ENCODE measurements around the gene AKIRIN2. TPM values are rescaled to one million over a fixed set of nuclear protein-coding genes. Genes with fewer than 3 reads are reported as not detected.

The AKIRIN2 gene
- total and polyA plus RNA-seq, 4 donors: 11.0 to 18.8 (median 14.4) TPM

DNA sequence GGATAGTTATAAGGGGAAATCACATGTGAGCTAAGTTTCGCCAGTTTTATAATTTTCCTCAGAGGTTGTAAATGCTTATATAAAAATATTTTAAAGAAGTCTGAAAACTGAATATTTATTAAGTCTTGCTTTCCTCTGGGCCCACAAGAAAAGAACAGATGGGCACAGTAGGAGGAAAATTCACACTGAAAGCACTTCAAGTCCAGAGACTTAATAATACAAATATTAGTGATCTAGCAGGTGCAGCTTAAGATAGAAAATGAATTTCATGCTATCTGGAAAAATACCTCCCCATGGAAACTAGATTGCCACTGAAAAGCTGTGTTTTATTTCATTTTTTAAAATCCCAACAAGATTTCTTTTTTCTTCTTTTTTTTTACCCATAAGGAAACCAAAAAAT lies 64.9 kb downstream of the AKIRIN2 start:
- TF ChIP-seq, protein P1, sequence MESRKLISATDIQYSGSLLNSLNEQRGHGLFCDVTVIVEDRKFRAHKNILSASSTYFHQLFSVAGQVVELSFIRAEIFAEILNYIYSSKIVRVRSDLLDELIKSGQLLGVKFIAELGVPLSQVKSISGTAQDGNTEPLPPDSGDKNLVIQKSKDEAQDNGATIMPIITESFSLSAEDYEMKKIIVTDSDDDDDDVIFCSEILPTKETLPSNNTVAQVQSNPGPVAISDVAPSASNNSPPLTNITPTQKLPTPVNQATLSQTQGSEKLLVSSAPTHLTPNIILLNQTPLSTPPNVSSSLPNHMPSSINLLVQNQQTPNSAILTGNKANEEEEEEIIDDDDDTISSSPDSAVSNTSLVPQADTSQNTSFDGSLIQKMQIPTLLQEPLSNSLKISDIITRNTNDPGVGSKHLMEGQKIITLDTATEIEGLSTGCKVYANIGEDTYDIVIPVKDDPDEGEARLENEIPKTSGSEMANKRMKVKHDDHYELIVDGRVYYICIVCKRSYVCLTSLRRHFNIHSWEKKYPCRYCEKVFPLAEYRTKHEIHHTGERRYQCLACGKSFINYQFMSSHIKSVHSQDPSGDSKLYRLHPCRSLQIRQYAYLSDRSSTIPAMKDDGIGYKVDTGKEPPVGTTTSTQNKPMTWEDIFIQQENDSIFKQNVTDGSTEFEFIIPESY (IDR thresholded peaks at IDR 0.05): no peak
- no peak for TF ChIP-seq HNF4A (conservative IDR thresholded peaks at IDR 0.05)
- TF ChIP-seq, protein P2, sequence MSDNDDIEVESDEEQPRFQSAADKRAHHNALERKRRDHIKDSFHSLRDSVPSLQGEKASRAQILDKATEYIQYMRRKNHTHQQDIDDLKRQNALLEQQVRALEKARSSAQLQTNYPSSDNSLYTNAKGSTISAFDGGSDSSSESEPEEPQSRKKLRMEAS (IDR thresholded peaks at IDR 0.05): no peak
- TF ChIP-seq EGR1 (IDR thresholded peaks at IDR 0.05; ENCODE audit: low read depth in 2 of 2): no peak
- no peak for TF ChIP-seq HNF4G (IDR thresholded peaks at IDR 0.05)
- TF ChIP-seq FOXA2 (IDR thresholded peaks at IDR 0.05): no peak
- no peak for TF ChIP-seq JUND (IDR thresholded peaks at IDR 0.05)
- TF ChIP-seq RAD21 (IDR thresholded peaks at IDR 0.05): no peak
- TF ChIP-seq NR2F2 (IDR thresholded peaks at IDR 0.05): no peak
- TF ChIP-seq FOXA1 (IDR thresholded peaks at IDR 0.05): no peak
- TF ChIP-seq, protein P3, sequence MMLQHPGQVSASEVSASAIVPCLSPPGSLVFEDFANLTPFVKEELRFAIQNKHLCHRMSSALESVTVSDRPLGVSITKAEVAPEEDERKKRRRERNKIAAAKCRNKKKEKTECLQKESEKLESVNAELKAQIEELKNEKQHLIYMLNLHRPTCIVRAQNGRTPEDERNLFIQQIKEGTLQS (IDR thresholded peaks at IDR 0.05): no peak
- TF ChIP-seq, protein P4, sequence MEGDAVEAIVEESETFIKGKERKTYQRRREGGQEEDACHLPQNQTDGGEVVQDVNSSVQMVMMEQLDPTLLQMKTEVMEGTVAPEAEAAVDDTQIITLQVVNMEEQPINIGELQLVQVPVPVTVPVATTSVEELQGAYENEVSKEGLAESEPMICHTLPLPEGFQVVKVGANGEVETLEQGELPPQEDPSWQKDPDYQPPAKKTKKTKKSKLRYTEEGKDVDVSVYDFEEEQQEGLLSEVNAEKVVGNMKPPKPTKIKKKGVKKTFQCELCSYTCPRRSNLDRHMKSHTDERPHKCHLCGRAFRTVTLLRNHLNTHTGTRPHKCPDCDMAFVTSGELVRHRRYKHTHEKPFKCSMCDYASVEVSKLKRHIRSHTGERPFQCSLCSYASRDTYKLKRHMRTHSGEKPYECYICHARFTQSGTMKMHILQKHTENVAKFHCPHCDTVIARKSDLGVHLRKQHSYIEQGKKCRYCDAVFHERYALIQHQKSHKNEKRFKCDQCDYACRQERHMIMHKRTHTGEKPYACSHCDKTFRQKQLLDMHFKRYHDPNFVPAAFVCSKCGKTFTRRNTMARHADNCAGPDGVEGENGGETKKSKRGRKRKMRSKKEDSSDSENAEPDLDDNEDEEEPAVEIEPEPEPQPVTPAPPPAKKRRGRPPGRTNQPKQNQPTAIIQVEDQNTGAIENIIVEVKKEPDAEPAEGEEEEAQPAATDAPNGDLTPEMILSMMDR (IDR thresholded peaks at IDR 0.05; ENCODE audit: low read depth, low read length, missing input control): no peak
- no peak for TF ChIP-seq SP1 (IDR thresholded peaks at IDR 0.05)
- Histone ChIP-seq H3K4me1 (ENCODE audit: control insufficient read depth in 4 of 4, insufficient read depth in 4 of 4, low read length in 3 of 4) (no peaks in the 10 kb centered on the region), H3K27ac (ENCODE audit: low read depth in 1 of 2, low read length in 2 of 2) (no peak overlapping the region), H3K36me3 (ENCODE audit: control insufficient read depth in 4 of 4, insufficient read depth in 3 of 4, low read depth in 1 of 4, low read length in 3 of 4) (peaks cover 0 to 9% (median 7%) of the 10 kb centered on the region in 4 donors), H3K9me3 (ENCODE audit: control insufficient read depth in 4 of 4, low read length in 3 of 4) (no peaks in the 10 kb centered on the region), H3K27me3 (ENCODE audit: control insufficient read depth in 4 of 4, insufficient read depth in 4 of 4, low read length in 3 of 4) (no peaks in the 10 kb centered on the region), H3K9ac (ENCODE audit: low read depth in 1 of 2, low read length in 2 of 2) (no peak overlapping the region), H3K4me3 (ENCODE audit: low read depth in 1 of 3, low read length in 3 of 3) (no peak overlapping the region)
- DNase-seq (ENCODE audit: low spot score): no peak
- 95% methylated on average over 1 of the region's 1 CpG for WGBS

DNA sequence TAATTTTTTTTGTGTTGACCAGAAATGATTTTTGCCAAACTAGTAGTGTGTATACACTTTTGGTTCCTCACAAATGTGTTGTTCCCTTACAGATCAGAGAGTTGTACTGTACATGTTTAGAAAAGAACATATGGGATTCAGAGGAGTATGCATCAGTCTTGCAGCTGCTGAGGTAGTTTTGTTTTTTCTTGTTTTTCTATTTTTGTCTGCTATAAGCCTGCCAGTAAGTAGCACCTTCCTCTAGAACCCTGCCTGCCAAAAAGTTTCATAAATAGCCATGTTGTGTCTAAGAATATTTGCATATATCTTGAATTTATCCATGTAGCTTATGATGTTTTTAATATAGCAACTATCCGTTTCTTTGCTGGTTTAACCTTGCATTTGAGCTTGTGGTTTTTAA lies 65.7 kb downstream of the AKIRIN2 start:
- H3K9me3 ChIP-seq (ENCODE audit: control insufficient read depth in 4 of 4, low read length in 3 of 4): no peaks in the 10 kb centered on the region
- no peak overlapping the region for H3K27ac ChIP-seq (ENCODE audit: low read depth in 1 of 2, low read length in 2 of 2)
- H3K4me1 ChIP-seq (ENCODE audit: control insufficient read depth in 4 of 4, insufficient read depth in 4 of 4, low read length in 3 of 4): no peaks in the 10 kb centered on the region
- H3K36me3 ChIP-seq (ENCODE audit: control insufficient read depth in 4 of 4, insufficient read depth in 3 of 4, low read depth in 1 of 4, low read length in 3 of 4): peaks cover 0 to 9% (median 7%) of the 10 kb centered on the region in 4 donors
- no peak overlapping the region for H3K9ac ChIP-seq (ENCODE audit: low read depth in 1 of 2, low read length in 2 of 2)
- no peak for DNase-seq (ENCODE audit: low spot score)
- 92% methylated on average over 1 of the region's 1 CpG for WGBS
- no peak for TF ChIP-seq SP1 (IDR thresholded peaks at IDR 0.05)
- TF ChIP-seq FOXA2 (IDR thresholded peaks at IDR 0.05): no peak
- TF ChIP-seq, protein P1 (IDR thresholded peaks at IDR 0.05): no peak
- TF ChIP-seq, protein P3 (IDR thresholded peaks at IDR 0.05): no peak
- TF ChIP-seq RXRA (IDR thresholded peaks at IDR 0.05): no peak
- TF ChIP-seq TAF1 (conservative IDR thresholded peaks at IDR 0.05): no peak
- no peak for TF ChIP-seq GABPA (IDR thresholded peaks at IDR 0.05 in 1 of 2, conservative IDR thresholded peaks at IDR 0.05 in 1 of 2)
- no peak for TF ChIP-seq NR2F2 (IDR thresholded peaks at IDR 0.05)
- TF ChIP-seq YY1 (IDR thresholded peaks at IDR 0.05): no peak
- no peak for TF ChIP-seq RAD21 (IDR thresholded peaks at IDR 0.05)
- TF ChIP-seq, protein P5, sequence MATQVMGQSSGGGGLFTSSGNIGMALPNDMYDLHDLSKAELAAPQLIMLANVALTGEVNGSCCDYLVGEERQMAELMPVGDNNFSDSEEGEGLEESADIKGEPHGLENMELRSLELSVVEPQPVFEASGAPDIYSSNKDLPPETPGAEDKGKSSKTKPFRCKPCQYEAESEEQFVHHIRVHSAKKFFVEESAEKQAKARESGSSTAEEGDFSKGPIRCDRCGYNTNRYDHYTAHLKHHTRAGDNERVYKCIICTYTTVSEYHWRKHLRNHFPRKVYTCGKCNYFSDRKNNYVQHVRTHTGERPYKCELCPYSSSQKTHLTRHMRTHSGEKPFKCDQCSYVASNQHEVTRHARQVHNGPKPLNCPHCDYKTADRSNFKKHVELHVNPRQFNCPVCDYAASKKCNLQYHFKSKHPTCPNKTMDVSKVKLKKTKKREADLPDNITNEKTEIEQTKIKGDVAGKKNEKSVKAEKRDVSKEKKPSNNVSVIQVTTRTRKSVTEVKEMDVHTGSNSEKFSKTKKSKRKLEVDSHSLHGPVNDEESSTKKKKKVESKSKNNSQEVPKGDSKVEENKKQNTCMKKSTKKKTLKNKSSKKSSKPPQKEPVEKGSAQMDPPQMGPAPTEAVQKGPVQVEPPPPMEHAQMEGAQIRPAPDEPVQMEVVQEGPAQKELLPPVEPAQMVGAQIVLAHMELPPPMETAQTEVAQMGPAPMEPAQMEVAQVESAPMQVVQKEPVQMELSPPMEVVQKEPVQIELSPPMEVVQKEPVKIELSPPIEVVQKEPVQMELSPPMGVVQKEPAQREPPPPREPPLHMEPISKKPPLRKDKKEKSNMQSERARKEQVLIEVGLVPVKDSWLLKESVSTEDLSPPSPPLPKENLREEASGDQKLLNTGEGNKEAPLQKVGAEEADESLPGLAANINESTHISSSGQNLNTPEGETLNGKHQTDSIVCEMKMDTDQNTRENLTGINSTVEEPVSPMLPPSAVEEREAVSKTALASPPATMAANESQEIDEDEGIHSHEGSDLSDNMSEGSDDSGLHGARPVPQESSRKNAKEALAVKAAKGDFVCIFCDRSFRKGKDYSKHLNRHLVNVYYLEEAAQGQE (IDR thresholded peaks at IDR 0.05): no peak
- TF ChIP-seq, protein P2 (IDR thresholded peaks at IDR 0.05): no peak
- TF ChIP-seq, protein P4 (IDR thresholded peaks at IDR 0.05; ENCODE audit: low read depth, low read length, missing input control): no peak
- no peak for TF ChIP-seq HNF4A (conservative IDR thresholded peaks at IDR 0.05)
- no peak for TF ChIP-seq HNF4G (IDR thresholded peaks at IDR 0.05)
- TF ChIP-seq EGR1 (IDR thresholded peaks at IDR 0.05; ENCODE audit: low read depth in 2 of 2): no peak
- no peak for TF ChIP-seq JUND (IDR thresholded peaks at IDR 0.05)
- TF ChIP-seq FOXA1 (IDR thresholded peaks at IDR 0.05): no peak
- H3K4me3 ChIP-seq (ENCODE audit: low read depth in 1 of 3, low read length in 3 of 3): no peak overlapping the region
- no peaks in the 10 kb centered on the region for H3K27me3 ChIP-seq (ENCODE audit: control insufficient read depth in 4 of 4, insufficient read depth in 4 of 4, low read length in 3 of 4)
